Measurements from ENCODE around the gene FAM177A1. TPM values are rescaled to one million over a fixed set of nuclear protein-coding genes. Genes with fewer than 3 reads are reported as not detected.
A peak's percentile ranks its signal among the peaks of the same experiment; 100 is the strongest.
"Not testable (repeated sequence)": the region's sequence is repeated elsewhere in the genome, so short reads cannot be mapped to it uniquely, and the experiment has no call there.

FAM177A1 gene, protein sequence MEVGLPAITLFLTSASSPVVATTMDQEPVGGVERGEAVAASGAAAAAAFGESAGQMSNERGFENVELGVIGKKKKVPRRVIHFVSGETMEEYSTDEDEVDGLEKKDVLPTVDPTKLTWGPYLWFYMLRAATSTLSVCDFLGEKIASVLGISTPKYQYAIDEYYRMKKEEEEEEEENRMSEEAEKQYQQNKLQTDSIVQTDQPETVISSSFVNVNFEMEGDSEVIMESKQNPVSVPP
- 10 to 100 TPM; 45.1 to 52.0 TPM for total RNA-seq

DNA sequence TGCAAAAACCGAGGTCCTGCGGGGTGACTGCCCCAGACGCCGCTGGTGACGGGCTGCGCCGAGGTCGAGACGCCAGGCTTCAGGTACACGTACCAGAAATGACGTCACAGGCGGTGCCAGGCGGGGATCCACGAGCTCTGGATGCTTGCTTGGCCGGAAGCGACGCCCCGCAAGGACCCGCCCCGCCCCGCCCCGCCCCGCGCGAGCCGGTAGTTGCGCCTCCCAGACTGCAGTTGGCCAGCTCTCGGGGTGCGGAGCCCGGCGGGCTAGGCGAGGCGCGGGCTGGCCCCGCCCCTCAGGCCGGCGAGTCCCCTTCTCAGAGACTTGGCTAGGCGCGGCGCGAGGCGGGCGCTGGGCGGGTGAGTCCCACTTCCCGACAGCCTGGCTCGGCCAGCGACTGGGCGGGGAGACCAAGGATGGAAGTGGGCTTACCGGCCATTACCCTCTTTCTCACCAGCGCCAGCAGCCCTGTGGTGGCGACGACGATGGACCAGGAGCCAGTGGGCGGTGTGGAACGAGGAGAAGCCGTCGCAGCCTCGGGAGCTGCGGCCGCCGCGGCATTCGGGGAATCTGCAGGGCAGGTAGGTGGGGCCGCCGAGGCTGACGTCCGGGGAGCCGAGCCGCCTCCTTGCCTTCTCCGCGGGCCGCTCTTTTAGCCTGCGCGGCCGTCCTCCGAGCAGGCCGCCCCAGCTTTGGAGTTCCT, at the start of gene FAM177A1:
Gene FAM177A1 (plus strand): TSS at position 225 of the 703 bp plus-strand sequence. CDS start 192 bp downstream, at position 417.
- H3K36me3 Mint-ChIP-seq (ENCODE audit: low read depth) = peaks cover 27% of the 10 kb centered on the region
- ATAC-seq (replicated peaks) = peak; percentile 95
- no peaks in the 10 kb centered on the region for H3K27me3 Mint-ChIP-seq
- H3K27ac Mint-ChIP-seq = peak within 1 kb of the TSS; percentile 99
- H3K4me1 Mint-ChIP-seq = peaks cover 16% of the 10 kb centered on the region
- no peaks in the 10 kb centered on the region for H3K9me3 Mint-ChIP-seq
- H3K4me3 Mint-ChIP-seq = peak within 1 kb of the TSS; percentile 97

DNA sequence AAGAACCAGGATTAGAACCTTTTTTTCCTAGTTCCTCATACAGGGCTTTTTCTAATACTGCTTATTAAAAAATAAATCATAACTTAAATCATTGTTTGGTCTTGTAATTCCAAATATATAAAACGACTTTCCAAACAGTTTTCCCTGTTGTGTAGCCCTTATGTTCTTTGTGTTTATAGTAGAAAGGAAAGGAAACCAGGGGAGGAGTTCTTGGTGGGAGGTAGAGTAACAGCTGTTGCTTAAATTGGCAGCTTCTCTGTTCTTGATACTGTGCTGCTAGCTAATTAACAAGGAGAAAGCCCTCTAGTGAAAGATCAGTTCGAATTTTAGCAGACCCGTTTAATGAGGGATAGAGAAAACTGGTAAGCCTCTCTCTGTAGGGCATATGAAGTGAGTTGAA, 48.3 kb upstream of the FAM177A1 start:
- Mint-ChIP-seq H3K27ac (no peak overlapping the region), H3K36me3 (ENCODE audit: low read depth) (peaks cover 77% of the 10 kb centered on the region), H3K4me1 (peaks cover 6% of the 10 kb centered on the region), H3K27me3 (no peaks in the 10 kb centered on the region), H3K4me3 (no peak overlapping the region), H3K9me3 (no peaks in the 10 kb centered on the region)
- ATAC-seq (replicated peaks) = no peak

DNA sequence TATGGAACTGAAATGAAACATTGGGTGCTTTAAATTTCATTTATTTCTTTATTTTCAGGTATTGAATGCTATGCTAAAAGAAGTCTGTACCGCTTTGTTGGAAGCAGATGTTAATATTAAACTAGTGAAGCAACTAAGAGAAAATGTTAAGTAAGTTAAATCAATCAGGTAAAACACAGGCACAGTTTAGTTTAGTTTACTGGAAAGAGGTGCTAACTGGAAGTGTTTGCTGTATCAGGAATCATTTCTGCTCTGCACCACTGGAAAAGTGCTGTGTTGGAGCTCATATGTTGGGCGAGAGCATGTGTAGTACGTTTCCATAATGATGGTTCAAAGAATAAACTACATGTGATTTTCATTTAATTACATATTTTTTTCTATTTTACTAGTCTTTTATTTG, 46.6 kb upstream of the FAM177A1 start:
- Mint-ChIP-seq H3K4me3 (no peak overlapping the region), H3K9me3 (no peaks in the 10 kb centered on the region)
- ATAC-seq (replicated peaks) = no peak

DNA sequence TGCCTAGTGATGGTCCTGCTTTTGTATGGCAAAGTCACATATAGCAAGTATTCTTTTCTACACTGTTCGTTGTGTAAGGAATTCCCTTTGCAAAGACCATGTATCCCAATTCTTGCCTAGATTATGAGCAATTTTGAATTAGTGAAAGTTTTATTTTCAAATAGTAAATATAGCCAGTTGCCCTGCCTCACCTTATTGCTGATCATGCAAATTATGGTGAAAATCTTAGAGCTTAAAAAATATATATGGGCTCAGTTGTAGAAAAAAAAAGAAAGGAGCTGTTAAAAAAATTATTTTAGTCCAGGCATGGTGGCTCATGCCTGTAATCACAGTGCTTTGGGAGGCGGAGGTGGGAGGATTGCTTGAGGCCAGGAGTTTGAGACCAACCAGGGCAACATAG, 44.5 kb upstream of the FAM177A1 start:
- Mint-ChIP-seq H3K4me1 (no peaks in the 10 kb centered on the region), H3K4me3 (no peak overlapping the region), H3K36me3 (ENCODE audit: low read depth) (peaks cover 98% of the 10 kb centered on the region), H3K27ac (no peak overlapping the region), H3K27me3 (no peaks in the 10 kb centered on the region), H3K9me3 (no peaks in the 10 kb centered on the region)
- no peak for ATAC-seq (replicated peaks)

More for the DNA sequence above, 46.6 kb upstream of the FAM177A1 start:
- Mint-ChIP-seq H3K4me1 (peaks cover 2% of the 10 kb centered on the region), H3K36me3 (ENCODE audit: low read depth) (peaks cover 85% of the 10 kb centered on the region), H3K27ac (no peak overlapping the region), H3K27me3 (no peaks in the 10 kb centered on the region)

DNA sequence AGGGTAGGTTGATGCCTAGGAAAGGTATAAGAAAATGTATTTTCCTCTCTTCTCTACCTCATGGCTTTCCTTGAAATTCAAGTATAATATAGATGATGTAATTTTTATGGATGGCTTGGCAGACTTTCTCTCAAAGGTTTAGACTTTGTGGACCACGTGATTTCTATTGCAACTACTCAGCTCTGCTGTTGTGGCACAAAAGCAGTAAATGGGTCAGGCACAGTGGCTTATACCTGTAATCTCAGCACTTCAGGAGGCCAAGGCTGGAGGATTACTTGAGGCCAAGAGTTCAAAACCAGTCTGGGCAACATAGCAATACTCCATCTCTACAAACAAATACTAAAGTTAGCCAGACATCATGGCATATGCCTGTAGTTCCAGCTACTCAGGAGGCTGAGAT, 41.2 kb upstream of the FAM177A1 start:
- Mint-ChIP-seq H3K9me3 (no peaks in the 10 kb centered on the region), H3K27ac (no peak overlapping the region), H3K4me3 (no peak overlapping the region), H3K4me1 (no peaks in the 10 kb centered on the region), H3K36me3 (ENCODE audit: low read depth) (peaks cover 96% of the 10 kb centered on the region), H3K27me3 (no peaks in the 10 kb centered on the region)
- ATAC-seq (replicated peaks) = no peak

DNA sequence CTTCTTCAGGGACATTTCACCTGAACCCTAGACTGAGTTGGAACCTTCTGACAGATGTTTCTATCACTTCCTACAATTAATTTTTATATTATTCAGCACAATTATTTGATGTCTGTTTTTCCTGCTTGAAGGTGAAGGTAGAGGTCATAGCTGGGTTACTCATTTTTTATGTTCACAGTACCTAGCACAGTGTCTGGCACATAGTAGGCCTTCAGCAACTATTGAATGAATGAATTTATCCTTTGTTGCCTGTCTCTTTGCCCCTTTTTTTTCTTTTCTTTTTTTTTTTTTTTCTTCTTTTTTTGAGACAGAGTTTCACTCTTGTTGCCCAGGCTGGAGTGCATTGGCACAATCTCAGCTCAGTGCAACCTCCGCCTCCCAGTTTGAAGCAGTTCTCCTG, 29.5 kb upstream of the FAM177A1 start:
- Mint-ChIP-seq H3K27ac (no peak overlapping the region), H3K4me3 (no peak overlapping the region), H3K9me3 (no peaks in the 10 kb centered on the region), H3K27me3 (no peaks in the 10 kb centered on the region), H3K4me1 (no peaks in the 10 kb centered on the region), H3K36me3 (ENCODE audit: low read depth) (peaks cover 99% of the 10 kb centered on the region)
- ATAC-seq (replicated peaks) = no peak

DNA sequence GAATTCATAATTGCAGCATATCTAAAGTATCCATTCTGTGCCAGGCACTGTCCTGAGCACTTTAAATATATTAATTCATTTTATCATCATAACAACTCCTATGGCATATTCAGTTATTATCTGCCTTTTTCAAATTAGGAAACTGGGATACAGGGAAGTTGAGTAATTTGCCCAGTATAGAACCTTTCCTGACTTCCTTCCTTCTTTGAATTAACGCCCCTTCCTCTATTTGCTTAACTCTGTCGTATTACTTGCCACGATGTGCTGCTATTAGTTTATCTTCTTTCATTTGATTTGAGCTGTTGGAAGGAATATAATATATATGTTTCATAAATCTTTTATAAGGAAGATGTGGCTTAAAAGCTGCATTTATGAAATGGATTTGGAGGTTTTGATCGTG, 25.4 kb upstream of the FAM177A1 start:
- no peak for ATAC-seq (replicated peaks)
- H3K4me1 Mint-ChIP-seq = no peaks in the 10 kb centered on the region
- H3K9me3 Mint-ChIP-seq = no peaks in the 10 kb centered on the region
- peaks cover 99% of the 10 kb centered on the region for H3K36me3 Mint-ChIP-seq (ENCODE audit: low read depth)
- no peak overlapping the region for H3K27ac Mint-ChIP-seq
- H3K4me3 Mint-ChIP-seq = no peak overlapping the region
- H3K27me3 Mint-ChIP-seq = no peaks in the 10 kb centered on the region

DNA sequence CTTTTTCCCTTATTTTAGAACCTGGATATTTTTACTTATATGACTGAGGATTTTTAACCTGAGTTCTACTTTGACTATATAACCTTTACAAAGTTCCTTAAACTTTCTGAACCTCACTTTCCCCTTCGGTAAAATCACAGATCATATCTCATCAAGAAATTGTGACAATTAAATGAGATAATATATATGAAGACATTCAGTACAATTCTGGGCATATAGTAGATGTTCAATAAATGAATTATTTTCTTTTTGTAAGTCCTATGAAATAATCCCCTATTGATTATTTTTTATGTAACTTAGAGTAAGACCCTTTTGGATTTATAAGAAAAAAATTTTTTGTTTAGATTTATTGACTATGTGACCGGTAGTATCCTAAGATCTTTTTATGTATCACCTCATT, 17.6 kb upstream of the FAM177A1 start:
- Mint-ChIP-seq H3K36me3 (ENCODE audit: low read depth) (peaks cover 99% of the 10 kb centered on the region), H3K4me1 (no peaks in the 10 kb centered on the region), H3K27ac (no peak overlapping the region), H3K9me3 (peaks cover 3% of the 10 kb centered on the region), H3K27me3 (no peaks in the 10 kb centered on the region), H3K4me3 (no peak overlapping the region)
- no peak for ATAC-seq (replicated peaks)

DNA sequence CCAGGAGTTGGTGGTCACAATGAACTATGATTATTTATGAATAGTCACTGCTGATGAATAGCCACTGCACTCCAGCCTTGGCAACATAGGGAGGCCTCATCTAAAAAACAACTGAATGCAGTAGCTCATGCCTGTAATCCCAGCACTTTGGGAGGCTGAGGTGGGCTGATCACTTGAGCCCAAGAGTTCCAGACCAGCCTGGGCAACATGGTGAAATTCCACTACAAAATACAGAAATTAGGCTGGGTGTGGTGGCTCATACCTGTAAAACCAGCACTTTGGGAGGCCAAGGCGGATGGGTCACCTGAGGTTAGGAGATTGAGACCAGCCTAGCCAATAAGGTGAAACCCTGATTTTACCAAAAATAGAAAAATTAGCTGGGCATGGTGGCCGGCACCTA, 13.5 kb upstream of the FAM177A1 start:
- no peak overlapping the region for H3K4me3 Mint-ChIP-seq
- no peak overlapping the region for H3K27ac Mint-ChIP-seq
- peaks cover 7% of the 10 kb centered on the region for H3K9me3 Mint-ChIP-seq
- H3K36me3 Mint-ChIP-seq (ENCODE audit: low read depth) = peaks cover 69% of the 10 kb centered on the region
- H3K27me3 Mint-ChIP-seq = no peaks in the 10 kb centered on the region
- ATAC-seq (replicated peaks) = no peak
- H3K4me1 Mint-ChIP-seq = no peaks in the 10 kb centered on the region

DNA sequence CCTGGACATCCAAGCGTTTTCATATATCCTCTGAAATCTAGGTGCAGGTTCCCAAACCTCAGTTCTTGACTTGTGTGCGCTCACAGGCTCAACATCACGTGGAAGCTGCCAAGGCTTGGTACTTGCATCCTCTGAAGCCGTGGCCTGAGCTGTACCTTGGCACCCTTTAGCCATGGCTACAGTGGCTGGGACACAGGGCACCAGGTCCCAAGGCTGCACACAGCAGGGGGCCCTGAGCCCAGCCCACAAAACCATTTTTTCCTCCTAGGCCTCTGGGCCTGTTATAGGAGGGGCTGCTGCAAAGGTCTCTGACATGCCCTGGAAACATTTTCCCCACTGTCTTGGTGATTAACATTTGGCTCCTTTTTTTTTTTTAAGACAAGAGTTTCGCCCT, 11.6 kb upstream of the FAM177A1 start:
- Mint-ChIP-seq H3K36me3 (ENCODE audit: low read depth) (peaks cover 50% of the 10 kb centered on the region), H3K27ac (no peak overlapping the region), H3K4me3 (no peak overlapping the region), H3K4me1 (no peaks in the 10 kb centered on the region), H3K27me3 (no peaks in the 10 kb centered on the region), H3K9me3 (peaks cover 7% of the 10 kb centered on the region)
- ATAC-seq (replicated peaks) = no peak

DNA sequence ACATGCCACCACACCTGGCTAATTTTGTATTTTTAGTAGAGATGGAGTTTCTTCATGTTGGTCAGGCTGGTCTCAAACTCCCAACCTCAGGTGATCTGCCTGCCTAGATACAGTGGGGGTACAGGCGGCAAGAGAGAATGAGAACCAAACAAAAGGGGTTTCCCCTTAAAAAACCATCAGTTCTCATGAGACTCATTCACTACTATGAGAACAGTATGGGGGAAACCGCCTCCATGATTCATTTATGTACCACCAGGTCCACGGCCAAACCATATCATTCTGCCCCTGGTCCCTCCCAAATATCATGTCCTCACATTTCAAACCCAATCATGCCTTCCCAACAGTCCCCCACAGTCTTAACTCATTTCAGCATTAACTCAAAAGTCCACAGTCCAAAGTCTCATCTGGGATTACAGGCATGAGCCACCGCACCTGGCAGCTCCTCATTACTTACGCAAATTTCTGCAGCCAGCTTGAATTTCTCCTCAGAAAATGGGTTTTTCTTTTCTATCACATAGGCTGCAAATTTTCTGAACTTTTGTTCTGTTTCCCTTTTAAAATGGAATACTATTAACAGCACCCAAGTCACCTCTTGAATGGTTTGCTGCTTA, 11.0 kb upstream of the FAM177A1 start:
- not testable (repeated sequence) for H3K27ac Mint-ChIP-seq, H3K27me3 Mint-ChIP-seq, H3K9me3 Mint-ChIP-seq, H3K4me3 Mint-ChIP-seq, H3K4me1 Mint-ChIP-seq
- ATAC-seq (replicated peaks) = peak; percentile 31
- peaks cover 44% of the 10 kb centered on the region for H3K36me3 Mint-ChIP-seq (ENCODE audit: low read depth)

DNA sequence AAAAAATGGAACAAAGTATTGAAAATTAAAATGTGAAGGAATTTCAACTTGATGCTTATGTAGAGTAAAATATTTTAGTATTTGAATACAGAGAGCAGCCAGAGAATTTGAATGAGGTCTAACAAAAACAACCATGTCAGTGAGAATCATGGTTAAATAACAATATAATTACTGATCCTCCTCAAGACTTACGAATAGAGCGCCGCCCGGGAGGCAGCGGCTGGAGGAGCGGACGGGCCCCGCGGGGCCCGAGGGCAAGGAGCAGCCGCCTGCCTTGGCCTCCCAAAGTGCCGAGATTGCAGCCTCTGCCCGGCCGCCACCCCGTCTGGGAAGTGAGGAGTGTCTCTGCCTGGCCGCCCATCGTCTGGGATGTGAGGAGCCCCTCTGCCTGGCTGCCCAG, 7.8 kb upstream of the FAM177A1 start:
- H3K4me3 Mint-ChIP-seq; H3K9me3 Mint-ChIP-seq; ATAC-seq (replicated peaks); H3K27ac Mint-ChIP-seq; H3K4me1 Mint-ChIP-seq; H3K27me3 Mint-ChIP-seq: not testable (repeated sequence)
- peaks cover 13% of the 10 kb centered on the region for H3K36me3 Mint-ChIP-seq (ENCODE audit: low read depth)

DNA sequence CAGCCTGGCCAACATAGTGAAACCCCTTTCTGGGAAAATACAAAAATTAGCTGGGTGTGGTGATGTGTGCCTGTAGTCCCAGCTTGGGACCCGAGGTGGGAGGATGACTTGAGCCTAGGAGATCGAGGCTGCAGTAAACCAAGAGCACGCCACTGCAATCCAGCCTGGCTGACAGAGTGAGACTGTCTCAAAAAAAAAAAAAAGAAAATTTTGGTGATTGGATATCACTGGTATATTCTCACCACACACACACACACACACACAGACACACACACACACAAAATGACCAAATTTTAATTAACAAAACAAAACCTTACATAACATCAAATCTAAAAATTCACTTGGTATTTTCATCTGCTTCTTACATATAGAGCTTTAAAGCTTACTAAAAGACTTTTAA, 3.4 kb upstream of the FAM177A1 start:
- peaks cover 11% of the 10 kb centered on the region for H3K4me1 Mint-ChIP-seq
- H3K27ac Mint-ChIP-seq = no peak overlapping the region
- no peaks in the 10 kb centered on the region for H3K9me3 Mint-ChIP-seq
- H3K36me3 Mint-ChIP-seq (ENCODE audit: low read depth) = peaks cover 1% of the 10 kb centered on the region
- H3K4me3 Mint-ChIP-seq = no peak overlapping the region
- ATAC-seq (replicated peaks) = no peak
- no peaks in the 10 kb centered on the region for H3K27me3 Mint-ChIP-seq

DNA sequence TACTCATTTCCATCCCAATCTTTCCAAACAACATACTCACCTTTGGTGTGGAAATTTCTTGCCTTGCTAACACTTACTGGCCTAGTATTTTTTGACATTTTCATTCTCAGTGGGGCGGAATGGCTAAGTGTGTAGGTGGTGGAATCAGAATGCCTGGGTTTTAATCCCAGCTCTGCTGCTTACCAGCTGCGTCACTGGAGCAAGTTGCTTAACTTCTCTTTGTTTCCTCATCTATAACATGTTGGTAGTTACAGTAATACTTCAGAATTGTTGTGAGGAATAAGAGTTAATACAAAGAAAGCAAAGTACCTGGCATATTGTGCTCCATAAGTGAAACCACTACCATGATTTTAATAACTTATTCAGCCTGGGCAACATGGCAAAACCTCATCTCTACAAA, 3.0 kb upstream of the FAM177A1 start:
- Mint-ChIP-seq H3K27ac (no peak overlapping the region), H3K4me3 (no peak overlapping the region), H3K4me1 (peaks cover 15% of the 10 kb centered on the region), H3K36me3 (ENCODE audit: low read depth) (peaks cover 5% of the 10 kb centered on the region), H3K27me3 (no peaks in the 10 kb centered on the region), H3K9me3 (no peaks in the 10 kb centered on the region)
- no peak for ATAC-seq (replicated peaks)
